IMR-90 (cell line): Measurements from ENCODE around the gene L1CAM. TPM values are rescaled to one million over a fixed set of nuclear protein-coding genes. Genes with fewer than 3 reads are reported as not detected.

Experiments used
- ATAC-seq: fragments of 200-7000 bp; cut with Tn5 transposase; 2 replicates; pipeline ENCODE4 v1.9.1; 2020; ENCODE audit warnings: low read depth, mild to moderate bottlenecking, moderate library complexity
- BruUV-seq: library from RNA; stranded (reverse); fragments of 400-500 nt; replicated peaks from 2 replicates; lab custom pipeline; 2021; lab: Mats Ljungman, UMichigan
- CTCF ChIA-PET: fragments of 300-600 bp; formaldehyde crosslinking; extraction: SDS; loops from one replicate; lab custom pipeline; 2021; ENCODE audit warnings: antibody characterized with exemption; lab: Yijun Ruan, JAX
- POLR2A ChIA-PET: fragments of 300-600 bp; sonication (Branson Sonifier 250); formaldehyde crosslinking; loops from one replicate; lab custom pipeline; 2022; ENCODE audit warnings: antibody characterized with exemption; ENCODE audit not compliant: unreplicated experiment; lab: Charles Lee
- DNase-seq: peaks from one replicate; pipeline ENCODE4 v3.0.0; 2013
- H2AFZ ChIP-seq: replicated peaks from 2 replicates; pipeline ENCODE3; 2013; ENCODE audit warnings: low read length, mild to moderate bottlenecking; ENCODE audit not compliant: poor library complexity
- H2AK5ac ChIP-seq: 2 replicates; pipeline ENCODE4 v1.6.1; 2013; ENCODE audit warnings: low read depth, low read length, inconsistent platforms
- H2AK9ac ChIP-seq: replicated peaks from 2 replicates; pipeline ENCODE3; 2013; ENCODE audit warnings: mild to moderate bottlenecking, low read depth, low read length, moderate library complexity; ENCODE audit not compliant: poor library complexity
- H2BK120ac ChIP-seq: 2 replicates; pipeline ENCODE4 v1.6.1; 2013; ENCODE audit warnings: low read depth, low read length, inconsistent platforms
- H2BK15ac ChIP-seq: 3 replicates; pipeline ENCODE4 v1.6.1; 2013; ENCODE audit warnings: low read depth, low read length, inconsistent platforms
- H2BK20ac ChIP-seq: 2 replicates; pipeline ENCODE4 v1.6.1; 2013; ENCODE audit warnings: low read depth, mild to moderate bottlenecking, inconsistent platforms, low read length, moderate library complexity
- H2BK5ac ChIP-seq: 2 replicates; pipeline ENCODE4 v1.6.1; 2013; ENCODE audit warnings: mild to moderate bottlenecking, low read depth, low read length, inconsistent platforms; ENCODE audit not compliant: poor library complexity, severe bottlenecking
- H3K14ac ChIP-seq: replicated peaks from 2 replicates; pipeline ENCODE4 v1.6.1; 2013; ENCODE audit warnings: low read depth, low read length, inconsistent platforms
- H3K18ac ChIP-seq: 2 replicates; pipeline ENCODE4 v1.6.1; 2013; ENCODE audit warnings: low read depth, low read length, control low read depth
- H3K23ac ChIP-seq: 2 replicates; pipeline ENCODE4 v1.6.1; 2013; ENCODE audit warnings: low read depth, low read length, inconsistent platforms
- H3K27ac ChIP-seq: 2 replicates; pipeline ENCODE4 v1.5.1; 2013; ENCODE audit warnings: mild to moderate bottlenecking, control low read depth, low read length; ENCODE audit not compliant: insufficient read depth
- H3K27me3 ChIP-seq: 2 replicates; pipeline ENCODE4 v1.6.1; 2013; ENCODE audit warnings: low read length; ENCODE audit not compliant: control insufficient read depth, insufficient read depth
- H3K36me3 ChIP-seq: 2 replicates; pipeline ENCODE4 v1.6.1; 2013; ENCODE audit warnings: low read length, mixed read lengths; ENCODE audit not compliant: control insufficient read depth, insufficient read depth
- H3K4ac ChIP-seq: 2 replicates; pipeline ENCODE4 v1.6.1; 2013; ENCODE audit warnings: low read depth, low read length, inconsistent platforms
- H3K4me1 ChIP-seq: 2 replicates; pipeline ENCODE4 v1.6.1; 2013; ENCODE audit warnings: low read length, mixed read lengths; ENCODE audit not compliant: control insufficient read depth, insufficient read depth
- H3K4me2 ChIP-seq: 2 replicates; pipeline ENCODE4 v1.6.1; 2013; ENCODE audit warnings: low read depth, mild to moderate bottlenecking, control low read depth, low read length, moderate library complexity
- H3K4me3 ChIP-seq: 2 replicates; pipeline ENCODE4 v1.5.1; 2013; ENCODE audit warnings: low read depth, mild to moderate bottlenecking, control low read depth, low read length, moderate library complexity; ENCODE audit not compliant: insufficient read depth
- H3K56ac ChIP-seq: 2 replicates; pipeline ENCODE4 v1.6.1; 2013; ENCODE audit warnings: low read length, inconsistent platforms; ENCODE audit not compliant: insufficient read depth; ENCODE audit errors: extremely low read depth
- H3K79me1 ChIP-seq, 2 experiments: 2 replicates each; pipeline ENCODE4 v1.6.1; 2013; ENCODE audit warnings: low read length in 2 of 2, inconsistent platforms in 1 of 2, low read depth in 1 of 2
- H3K9ac ChIP-seq: 2 replicates; pipeline ENCODE4 v1.6.1; 2013; ENCODE audit warnings: low read depth, low read length, control low read depth
- H3K9me1 ChIP-seq: 2 replicates; pipeline ENCODE4 v1.6.1; 2013; ENCODE audit warnings: low read length, inconsistent platforms; ENCODE audit not compliant: insufficient read depth
- H3K9me3 ChIP-seq: 2 replicates; pipeline ENCODE4 v1.6.1; 2013; ENCODE audit warnings: low read length; ENCODE audit not compliant: control insufficient read depth, insufficient read depth
- H4K20me1 ChIP-seq: 2 replicates; pipeline ENCODE4 v1.6.1; 2013; ENCODE audit warnings: low read length, inconsistent platforms; ENCODE audit not compliant: insufficient read depth
- H4K5ac ChIP-seq: 2 replicates; pipeline ENCODE4 v1.6.1; 2013; ENCODE audit warnings: mild to moderate bottlenecking, low read depth, low read length, control low read depth
- H4K8ac ChIP-seq, 2 experiments: 2 replicates each; pipeline ENCODE4 v1.6.1; 2013; ENCODE audit warnings: low read depth in 2 of 2, low read length in 2 of 2, control low read depth in 1 of 2, inconsistent platforms in 1 of 2
- H4K91ac ChIP-seq: 2 replicates; pipeline ENCODE4 v1.6.1; 2013; ENCODE audit warnings: low read depth, low read length, inconsistent platforms; ENCODE audit not compliant: insufficient read depth
- BHLHE40 ChIP-seq: fragments of 150-350 bp; IDR thresholded peaks from 2 replicates; pipeline ENCODE4 v1.6.1; 2016; ENCODE audit warnings: mild to moderate bottlenecking, low read depth, low read length
- CHD1 ChIP-seq: IDR thresholded peaks from 2 replicates; pipeline ENCODE4 v1.6.1; 2012; ENCODE audit warnings: low read depth, low read length, improper control_type of control experiment
- ELK1 ChIP-seq: fragments of 150-350 bp; IDR thresholded peaks from 2 replicates; pipeline ENCODE4 v1.6.1; 2016; ENCODE audit warnings: low read depth, mild to moderate bottlenecking, low read length, moderate library complexity, borderline replicate concordance
- FOS ChIP-seq: fragments of 150-350 bp; IDR thresholded peaks from 2 replicates; pipeline ENCODE4 v1.6.1; 2016; ENCODE audit warnings: low read depth, low read length
- MAFK ChIP-seq: IDR thresholded peaks from 2 replicates; pipeline ENCODE4 v1.6.1; 2012; ENCODE audit warnings: low read depth, low read length, improper control_type of control experiment
- MAZ ChIP-seq: IDR thresholded peaks from 2 replicates; pipeline ENCODE4 v1.6.1; 2012; ENCODE audit warnings: low read depth, mild to moderate bottlenecking, low read length, improper control_type of control experiment, moderate library complexity, borderline replicate concordance
- MXI1 ChIP-seq: IDR thresholded peaks from 2 replicates; pipeline ENCODE4 v1.6.1; 2012; ENCODE audit warnings: low read depth, mild to moderate bottlenecking, low read length, moderate library complexity, borderline replicate concordance
- NFE2L2 ChIP-seq: fragments of 150-350 bp; IDR thresholded peaks from 2 replicates; pipeline ENCODE4 v1.6.1; 2016; ENCODE audit warnings: low read depth, mild to moderate bottlenecking, low read length
- POLR2A ChIP-seq: IDR thresholded peaks from 2 replicates; pipeline ENCODE4 v1.6.1; 2012; ENCODE audit warnings: mild to moderate bottlenecking, low read depth, low read length
- RAD21 ChIP-seq: IDR thresholded peaks from 2 replicates; pipeline ENCODE4 v1.6.1; 2012; ENCODE audit warnings: low read length, improper control_type of control experiment
- RCOR1 ChIP-seq: IDR thresholded peaks from 2 replicates; pipeline ENCODE4 v1.6.1; 2012; ENCODE audit warnings: mild to moderate bottlenecking, low read length, improper control_type of control experiment; ENCODE audit not compliant: insufficient replicate concordance
- RFX5 ChIP-seq: IDR thresholded peaks from 2 replicates; pipeline ENCODE4 v1.8.0; 2012; ENCODE audit warnings: low read depth, mild to moderate bottlenecking, low read length, moderate library complexity
- SMC3 ChIP-seq: fragments of 150-350 bp; IDR thresholded peaks from 2 replicates; pipeline ENCODE4 v1.6.1; 2016; ENCODE audit warnings: low read depth, mild to moderate bottlenecking, antibody characterized with exemption, low read length, moderate library complexity
- WGBS, 2 experiments: methylation state at CpG; one replicate each; pipeline versions ENCODE4 v1.1.5 to v1.1.7; 2013; ENCODE audit warnings: missing lambda C conversion rate in 2 of 2; ENCODE audit not compliant: insufficient read length in 1 of 2; ENCODE audit errors: extremely low coverage in 2 of 2; 5-methylcytosine and 5-hydroxymethylcytosine counted together
- dilution Hi-C: fragments of 300-500 bp; cut with HindIII; formaldehyde crosslinking; loops from one replicate; pipeline ENCODE4 v1.14.3; 2018; ENCODE audit warnings: low sequenced_read_pairs; ENCODE audit not compliant: unreplicated experiment
- in situ Hi-C: fragments of 300-500 bp; cut with MboI; formaldehyde crosslinking; loops from 3 replicates; pipeline ENCODE4 v1.14.3; 2019; ENCODE audit warnings: low sequenced_read_pairs, inconsistent platforms, mixed read lengths
- intact Hi-C: fragments of 100-400 bp; cut with micrococcal nuclease; formaldehyde crosslinking; loops from 2 replicates; pipeline ENCODE4 v1.10.0; 2022
- polyA plus RNA-seq, 3 experiments: library from polyadenylated mRNA; depleted of rRNA; stranded (reverse); fragments of >200 nt; gene quantifications; 2 replicates each; pipeline ENCODE4 v1.2.3, GENCODE V29; 2012; ENCODE audit warnings: low replicate concordance in 1 of 3
- total RNA-seq: library from RNA; depleted of rRNA; stranded (reverse); fragments of >200 nt; gene quantifications from 2 replicates; pipeline ENCODE4 v1.2.3, GENCODE V29; 2012
- TF ChIP-seq, protein P1 (sequence below): fragments of 150-350 bp; IDR thresholded peaks from 2 replicates; pipeline ENCODE4 v1.6.1; 2017; ENCODE audit warnings: mild to moderate bottlenecking, antibody characterized with exemption, low read length, low read depth

The L1CAM gene
- total and polyA plus RNA-seq, 2 of the 4 experiments (the other 2 are of a cell fraction) = 0.36 to 1.9 TPM

- TF ChIP-seq NFE2L2 = no peak
- TF ChIP-seq CHD1 = no peak
- no peak for TF ChIP-seq RFX5
- TF ChIP-seq POLR2A = no peak
- TF ChIP-seq BHLHE40 = no peak
Measured at GRCh38 chrX:153907456-153907855, 21.5 kb upstream of the L1CAM start (continued).

DNA sequence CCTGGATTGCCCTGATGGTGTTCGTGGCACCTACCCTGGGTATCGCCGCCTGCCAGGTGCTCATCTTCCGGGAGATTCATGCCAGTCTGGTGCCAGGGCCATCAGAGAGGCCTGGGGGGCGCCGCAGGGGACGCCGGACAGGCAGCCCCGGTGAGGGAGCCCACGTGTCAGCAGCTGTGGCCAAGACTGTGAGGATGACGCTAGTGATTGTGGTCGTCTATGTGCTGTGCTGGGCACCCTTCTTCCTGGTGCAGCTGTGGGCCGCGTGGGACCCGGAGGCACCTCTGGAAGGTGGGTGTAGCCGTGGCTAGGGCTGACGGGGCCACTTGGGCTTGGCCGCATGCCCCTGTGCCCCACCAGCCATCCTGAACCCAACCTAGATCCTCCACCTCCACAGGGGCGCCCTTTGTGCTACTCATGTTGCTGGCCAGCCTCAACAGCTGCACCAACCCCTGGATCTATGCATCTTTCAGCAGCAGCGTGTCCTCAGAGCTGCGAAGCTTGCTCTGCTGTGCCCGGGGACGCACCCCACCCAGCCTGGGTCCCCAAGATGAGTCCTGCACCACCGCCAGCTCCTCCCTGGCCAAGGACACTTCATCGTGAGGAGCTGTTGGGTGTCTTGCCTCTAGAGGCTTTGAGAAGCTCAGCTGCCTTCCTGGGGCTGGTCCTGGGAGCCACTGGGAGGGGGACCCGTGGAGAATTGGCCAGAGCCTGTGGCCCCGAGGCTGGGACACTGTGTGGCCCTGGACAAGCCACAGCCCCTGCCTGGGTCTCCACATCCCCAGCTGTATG, 20.3 kb upstream of the L1CAM start:
- no peak overlapping the region for H4K8ac ChIP-seq
- no peak overlapping the region for H3K14ac ChIP-seq
- no peak overlapping the region for H4K5ac ChIP-seq
- no peak overlapping the region for H2BK120ac ChIP-seq
- no peak overlapping the region for H3K18ac ChIP-seq
- peaks cover 3% of the 10 kb centered on the region for H3K9me1 ChIP-seq
- no peak overlapping the region for H3K4me2 ChIP-seq
- in situ Hi-C loops (loop anchor here (25.0 kb wide), 1 partner anchor 944 kb away; no protein-coding TSS in a partner anchor), intact Hi-C loops (no loop called here), dilution Hi-C loops (no loop called here)
- H2BK20ac ChIP-seq = no peak overlapping the region
- H3K27me3 ChIP-seq = peaks cover 6% of the 10 kb centered on the region
- no peak overlapping the region for H3K56ac ChIP-seq
- ATAC-seq (no peak), DNase-seq (no peak)
- WGBS, 2 experiments = 65% methylated on average over 17 of the region's 27 CpGs; no CpG with 5 or more reads in 1 of the 2 experiments
- H2BK5ac ChIP-seq = no peak overlapping the region
- no peak overlapping the region for H2AFZ ChIP-seq
- CTCF ChIA-PET = no interaction called here
- no peak overlapping the region for H2AK9ac ChIP-seq
- H3K23ac ChIP-seq = no peak overlapping the region
- H3K36me3 ChIP-seq = no peaks in the 10 kb centered on the region
- no peaks in the 10 kb centered on the region for H3K79me1 ChIP-seq
- no peaks in the 10 kb centered on the region; the same call in 1 of the 2 replicates for H3K9me3 ChIP-seq
- H3K4me3 ChIP-seq = no peak overlapping the region
- H3K4me1 ChIP-seq = peaks cover 5% of the 10 kb centered on the region; the same call in 1 of the 2 replicates
- H4K91ac ChIP-seq = no peak overlapping the region
- BruUV-seq = no TSS peak
- no peak overlapping the region for H2AK5ac ChIP-seq
- POLR2A ChIA-PET = no interaction called here
- no peaks in the 10 kb centered on the region; the same call in 1 of the 2 replicates for H4K20me1 ChIP-seq
- no peak overlapping the region for H2BK15ac ChIP-seq
- no peak overlapping the region for H3K27ac ChIP-seq
- H3K9ac ChIP-seq = no peak overlapping the region
- no peak overlapping the region for H3K4ac ChIP-seq
- TF ChIP-seq BHLHE40 (no peak), FOS (no peak), ELK1 (no peak), NFE2L2 (no peak), MXI1 (no peak), RAD21 (no peak), MAZ (no peak), POLR2A (no peak), RFX5 (no peak), MAFK (no peak), SMC3 (no peak), RCOR1 (no peak), CHD1 (no peak)
- TF ChIP-seq, protein P1, sequence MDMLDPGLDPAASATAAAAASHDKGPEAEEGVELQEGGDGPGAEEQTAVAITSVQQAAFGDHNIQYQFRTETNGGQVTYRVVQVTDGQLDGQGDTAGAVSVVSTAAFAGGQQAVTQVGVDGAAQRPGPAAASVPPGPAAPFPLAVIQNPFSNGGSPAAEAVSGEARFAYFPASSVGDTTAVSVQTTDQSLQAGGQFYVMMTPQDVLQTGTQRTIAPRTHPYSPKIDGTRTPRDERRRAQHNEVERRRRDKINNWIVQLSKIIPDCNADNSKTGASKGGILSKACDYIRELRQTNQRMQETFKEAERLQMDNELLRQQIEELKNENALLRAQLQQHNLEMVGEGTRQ = no peak
